ENCODE measurements around the gene TTLL8. TPM values are rescaled to one million over a fixed set of nuclear protein-coding genes. Genes with fewer than 3 reads are reported as not detected.

Gene TTLL8
- total RNA-seq, 1 donor = not detected

- TF ChIP-seq CTCF (IDR thresholded peaks at IDR 0.05; ENCODE audit: insufficient read depth, low read length) = no peak
- H3K4me3 ChIP-seq (ENCODE audit: low read depth, low read length) = no peak overlapping the region
- DNase-seq (ENCODE audit: low read depth) = no peak
Observed at GRCh38 chr22:50057278-50058060, 629 bp downstream of the TTLL8 start.

- H3K4me3 ChIP-seq (ENCODE audit: low read depth, low read length) = no peak overlapping the region
- DNase-seq (ENCODE audit: low read depth) = no peak
- no peak for TF ChIP-seq CTCF (IDR thresholded peaks at IDR 0.05; ENCODE audit: insufficient read depth, low read length)
Observed at GRCh38 chr22:50056214-50056972, 1.7 kb downstream of the TTLL8 start.

- H3K4me3 ChIP-seq (ENCODE audit: low read depth, low read length) = no peak overlapping the region
- DNase-seq (ENCODE audit: low read depth) = no peak
- no peak for TF ChIP-seq CTCF (IDR thresholded peaks at IDR 0.05; ENCODE audit: insufficient read depth, low read length)
Observed at GRCh38 chr22:50053861-50054260, 4.2 kb downstream of the TTLL8 start.

- TF ChIP-seq CTCF (IDR thresholded peaks at IDR 0.05; ENCODE audit: insufficient read depth, low read length) = no peak
- H3K4me3 ChIP-seq (ENCODE audit: low read depth, low read length) = no peak overlapping the region
- no peak for DNase-seq (ENCODE audit: low read depth)
Observed at GRCh38 chr22:50051930-50052329, 6.2 kb downstream of the TTLL8 start.

GRCh38 chr22:50049299-50050195 lies 8.6 kb downstream of the TTLL8 start:
- no peak for TF ChIP-seq CTCF (IDR thresholded peaks at IDR 0.05; ENCODE audit: insufficient read depth, low read length)
- no peak overlapping the region for H3K4me3 ChIP-seq (ENCODE audit: low read depth, low read length)
- no peak for DNase-seq (ENCODE audit: low read depth)

GRCh38 chr22:50048836-50049235 lies 9.3 kb downstream of the TTLL8 start:
- no peak overlapping the region for H3K4me3 ChIP-seq (ENCODE audit: low read depth, low read length)
- no peak for DNase-seq (ENCODE audit: low read depth)
- TF ChIP-seq CTCF (IDR thresholded peaks at IDR 0.05; ENCODE audit: insufficient read depth, low read length) = no peak

Data from fibroblast of the aortic adventitia (primary cell).